Measurements from ENCODE around the gene PTPRT. TPM values are rescaled to one million over a fixed set of nuclear protein-coding genes. Genes with fewer than 3 reads are reported as not detected.

Gene PTPRT
- total RNA-seq, 2 donors from 2014 or later = 0.20 to 0.52 TPM

DNA sequence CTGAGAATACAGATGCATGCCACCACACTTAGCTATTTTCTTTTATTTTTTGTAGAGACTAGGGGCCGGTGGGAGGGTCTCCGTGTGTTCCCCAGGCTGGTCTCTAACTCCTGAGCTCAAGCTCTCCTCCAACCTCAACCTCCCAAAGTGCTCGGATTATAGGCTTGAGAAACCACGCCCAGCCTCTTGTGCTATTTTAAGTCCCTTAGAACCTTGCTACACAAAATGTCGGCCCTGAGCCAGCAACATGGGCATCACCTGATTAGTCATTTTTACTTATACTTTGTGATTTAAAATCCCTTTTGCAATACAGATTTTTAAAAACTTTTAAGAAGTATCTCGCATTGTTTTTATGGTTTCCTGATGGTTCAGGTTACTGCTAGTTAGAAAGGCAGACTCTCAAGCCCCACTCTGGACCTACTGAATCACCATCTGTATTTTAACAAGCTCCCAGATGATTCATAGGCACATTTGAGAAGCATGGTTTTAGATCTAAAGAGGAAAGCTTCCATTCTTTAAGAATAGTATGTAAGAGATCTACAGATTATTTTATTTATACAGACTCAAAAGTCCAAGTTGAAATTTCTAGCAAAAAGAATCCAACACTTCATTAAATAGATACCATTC lies 186.3 kb downstream of the PTPRT start:
- ATAC-seq (no peak), DNase-seq (no peak)
- intact Hi-C loops (cut with DNase I, micrococcal nuclease) = no loop called here

DNA sequence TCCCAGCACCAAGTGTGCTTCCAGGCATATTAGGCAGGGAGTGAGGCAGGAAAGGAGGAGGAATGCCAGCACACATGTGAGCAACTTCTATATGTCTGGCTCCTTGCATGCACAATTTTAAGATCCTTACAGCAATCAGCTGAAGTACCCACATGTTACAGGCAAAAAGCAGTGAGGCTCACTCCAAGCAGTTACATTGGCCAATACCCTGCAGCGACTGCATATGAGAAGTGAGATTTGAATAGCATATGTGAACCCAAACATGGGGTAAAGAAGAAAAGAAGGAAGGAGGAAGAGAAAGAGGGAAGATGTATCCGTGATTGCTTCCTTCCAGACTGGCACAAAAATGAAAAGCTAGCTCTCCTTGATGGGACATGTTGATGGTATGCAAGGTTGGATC lies 193.6 kb downstream of the PTPRT start:
- DNase-seq (no peak), ATAC-seq (no peak)
- intact Hi-C loops (cut with DNase I, micrococcal nuclease) = no loop called here

DNA sequence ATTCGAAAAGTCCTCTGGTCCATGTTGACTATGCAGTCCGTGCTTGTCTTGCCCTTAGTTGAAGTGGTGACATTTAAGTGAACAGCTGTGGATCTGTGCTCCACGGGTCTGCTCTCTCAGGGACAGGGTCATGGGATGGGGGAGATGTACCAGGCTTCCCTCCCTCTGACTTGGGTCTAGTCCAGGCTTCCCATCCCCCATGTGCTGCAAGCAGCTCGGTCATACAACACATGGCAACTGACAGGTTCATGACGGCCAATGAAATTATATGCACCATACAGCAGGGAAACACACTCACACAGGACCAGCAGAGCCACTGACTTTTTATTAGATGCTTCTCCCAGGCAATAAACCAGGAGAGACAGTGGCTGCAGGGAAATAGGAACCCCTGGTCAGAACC lies 201.4 kb downstream of the PTPRT start:
- intact Hi-C loops (cut with DNase I, micrococcal nuclease) = no loop called here
- no peak for ATAC-seq
- DNase-seq = no peak

DNA sequence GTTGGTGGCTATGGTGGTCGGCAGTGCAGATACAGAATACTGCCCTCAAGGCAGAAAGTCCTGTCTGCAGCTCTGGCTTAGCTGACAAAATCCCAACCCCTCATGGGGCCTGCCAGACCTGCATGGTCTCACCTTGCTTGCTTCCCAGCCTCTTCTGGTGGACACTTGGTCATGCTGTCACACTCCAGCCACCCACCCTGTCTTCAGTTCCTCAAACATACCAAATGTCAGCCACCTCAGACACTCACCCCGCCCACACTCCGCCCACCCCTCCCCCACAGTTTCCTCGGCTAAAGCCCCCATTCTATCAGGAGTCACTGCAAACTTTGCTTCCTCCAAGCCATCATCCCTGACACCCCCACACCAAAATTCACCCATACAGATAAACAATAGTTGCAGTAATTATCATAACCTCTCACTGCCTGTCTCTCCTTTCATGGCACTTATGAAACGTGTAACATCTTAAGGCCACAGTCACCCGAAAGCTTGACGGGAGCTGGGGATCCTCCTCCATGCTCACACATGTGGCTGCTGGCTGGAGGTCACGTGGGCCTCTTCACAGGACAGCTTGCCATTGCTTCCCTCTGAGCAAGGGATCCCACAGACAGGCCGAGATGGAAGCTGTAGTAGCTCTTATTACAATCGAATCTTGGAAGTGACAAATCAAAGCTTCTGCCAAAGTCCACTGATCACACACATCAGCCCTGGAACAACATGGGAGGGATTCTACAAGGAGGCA lies 202.2 kb downstream of the PTPRT start:
- intact Hi-C loops (cut with DNase I, micrococcal nuclease) = no loop called here
- no peak for ATAC-seq

DNA sequence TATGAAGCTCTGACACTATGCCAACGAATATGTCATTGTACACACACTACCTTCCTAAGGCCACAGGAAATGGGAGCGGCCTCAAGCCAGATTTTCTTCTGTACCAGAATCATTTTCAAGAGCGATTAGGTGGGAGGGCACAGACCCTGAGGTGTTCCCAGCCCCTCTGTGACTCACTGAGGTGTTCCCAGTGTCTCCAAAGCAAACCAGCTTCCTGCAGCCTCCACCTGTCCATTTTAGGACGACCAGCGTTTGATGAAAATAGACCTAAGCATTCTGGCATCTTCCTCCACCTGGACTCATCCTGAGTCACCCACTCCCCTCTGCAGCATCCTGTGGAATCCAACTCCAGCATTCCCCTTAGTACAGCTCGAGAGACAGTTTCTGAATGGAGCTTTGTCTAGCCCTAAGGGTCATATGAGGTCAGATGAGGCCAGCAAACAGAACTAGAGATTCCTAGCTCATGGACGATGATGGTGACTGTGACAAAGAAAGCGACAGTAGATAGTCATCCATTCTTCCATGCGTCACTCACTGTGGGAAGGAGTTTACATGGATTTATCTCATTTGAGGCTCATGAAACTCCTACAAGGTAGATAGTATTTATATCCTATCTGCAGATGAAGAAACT lies 203.4 kb downstream of the PTPRT start:
- ATAC-seq (no peak), DNase-seq (no peak)
- intact Hi-C loops (cut with DNase I, micrococcal nuclease) = no loop called here

More for the DNA sequence above, 202.2 kb downstream of the PTPRT start:
- DNase-seq = no peak

DNA sequence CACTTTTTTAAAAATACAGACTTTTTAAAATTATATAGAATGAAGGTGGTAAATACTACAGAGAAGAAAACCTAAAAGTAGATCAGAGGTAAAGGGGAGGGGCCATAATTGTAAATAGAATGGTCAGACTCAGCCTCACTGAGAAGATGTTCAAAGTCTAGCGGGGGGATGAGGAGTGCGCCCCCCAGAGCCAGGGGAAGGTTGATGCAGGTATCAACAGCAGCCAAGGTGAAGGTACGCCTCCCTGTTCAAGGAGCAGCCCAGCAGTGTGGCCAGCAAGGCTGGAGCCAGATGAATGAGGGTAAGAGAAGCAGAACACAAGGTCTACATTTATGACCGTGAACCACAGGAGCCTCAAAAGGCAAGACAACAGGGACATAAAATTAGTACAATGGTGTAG lies 204.1 kb downstream of the PTPRT start:
- ATAC-seq (no peak), DNase-seq (no peak)
- intact Hi-C loops (cut with DNase I, micrococcal nuclease) = no loop called here

DNA sequence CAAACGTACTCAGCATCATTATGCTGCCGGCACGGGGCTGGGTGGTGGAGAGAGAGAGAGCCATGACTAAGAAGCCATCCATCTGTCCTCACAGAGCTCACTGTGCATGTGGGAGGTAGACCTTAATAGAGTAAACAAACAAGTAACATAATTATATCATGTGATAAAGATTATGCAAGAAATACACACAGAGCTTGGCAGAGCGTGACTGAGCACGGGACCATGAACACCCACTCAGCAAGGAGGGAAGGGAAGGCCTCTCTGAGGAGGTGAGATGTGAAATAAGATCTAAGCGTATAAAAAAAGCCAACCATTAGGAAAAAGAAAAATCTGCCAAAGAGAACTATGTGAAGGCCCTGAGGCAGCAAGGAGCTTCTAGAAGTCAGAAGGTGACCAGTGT lies 207.5 kb downstream of the PTPRT start:
- no peak for DNase-seq
- intact Hi-C loops (cut with DNase I, micrococcal nuclease) = no loop called here
- no peak for ATAC-seq

DNA sequence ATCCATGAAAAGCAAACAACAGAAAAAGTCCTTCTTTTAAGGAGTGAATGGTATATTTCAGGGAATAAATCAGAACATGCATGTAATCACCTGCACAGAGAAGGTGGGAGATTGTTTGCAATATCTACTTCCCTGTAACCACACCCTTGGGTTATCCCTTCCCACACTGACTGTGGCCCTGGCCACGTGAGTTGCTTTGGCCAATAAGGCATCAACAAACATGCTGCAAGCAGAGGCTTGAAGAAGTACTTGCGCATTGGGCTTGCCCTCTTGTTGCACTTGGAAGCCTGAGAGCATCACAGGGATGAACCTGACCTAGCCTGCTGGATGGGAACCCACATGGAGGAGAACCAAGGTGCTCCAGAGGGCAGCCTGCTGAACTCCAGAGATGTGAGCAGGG lies 208.5 kb downstream of the PTPRT start:
- intact Hi-C loops (cut with DNase I, micrococcal nuclease) = no loop called here
- DNase-seq = no peak
- no peak for ATAC-seq

DNA sequence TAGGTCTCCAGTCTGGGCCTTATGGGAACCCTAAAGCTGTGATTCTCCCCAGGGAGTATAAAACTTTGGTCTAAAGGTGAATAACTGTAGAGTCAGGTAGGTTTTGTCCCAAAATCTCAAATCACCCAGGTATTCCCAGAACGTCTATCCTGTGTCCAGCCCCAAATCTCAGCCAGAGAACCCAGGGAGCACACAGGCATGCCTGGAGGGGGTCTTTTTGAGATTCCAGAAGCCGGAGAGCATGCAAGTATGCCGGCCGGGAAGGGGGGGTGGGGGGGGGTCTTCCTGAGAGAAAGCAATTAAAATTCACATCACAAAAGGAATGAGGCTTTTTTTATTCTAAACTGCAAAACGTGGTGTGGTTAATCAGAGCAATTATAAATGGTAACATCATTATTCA lies 210.0 kb downstream of the PTPRT start:
- intact Hi-C loops (cut with DNase I, micrococcal nuclease) = no loop called here
- no peak for DNase-seq
- ATAC-seq = no peak

DNA sequence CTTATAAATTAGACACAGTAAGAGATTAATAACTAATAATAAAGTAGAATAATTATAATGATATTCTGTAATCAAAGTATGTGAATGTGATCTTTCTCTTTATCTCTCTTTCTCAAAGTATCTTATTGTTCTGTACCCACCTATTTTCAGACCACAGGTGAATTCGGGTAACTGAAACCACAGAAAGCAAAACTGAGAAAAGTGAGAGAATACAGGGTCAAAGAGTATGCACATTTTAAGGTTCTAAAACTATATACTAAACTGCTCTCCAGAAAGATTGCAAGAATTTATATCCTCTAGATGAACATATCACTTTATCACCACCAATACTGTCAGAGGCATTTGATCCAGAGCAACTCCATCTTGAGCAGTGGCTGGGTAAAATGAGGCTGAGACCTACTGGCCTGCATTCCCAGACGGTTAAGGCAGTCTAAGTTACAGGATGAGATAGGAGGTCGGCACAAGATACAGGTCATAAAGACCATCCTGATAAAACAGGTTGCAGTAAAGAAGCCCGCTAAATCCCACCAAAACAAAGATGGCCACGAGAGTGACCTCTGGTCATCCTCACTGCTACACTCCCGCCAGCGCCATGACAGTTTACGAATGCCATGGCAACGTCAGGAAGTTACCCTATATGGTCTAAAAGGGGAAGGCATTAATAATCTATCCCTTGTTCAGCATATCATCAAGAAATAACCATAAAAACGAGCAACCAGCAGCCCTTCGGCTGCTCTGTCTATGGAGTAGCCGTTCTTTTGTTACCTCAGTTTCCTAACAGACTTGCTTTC lies 211.3 kb downstream of the PTPRT start:
- ATAC-seq (no peak), DNase-seq (no peak)
- intact Hi-C loops (cut with DNase I, micrococcal nuclease) = no loop called here

DNA sequence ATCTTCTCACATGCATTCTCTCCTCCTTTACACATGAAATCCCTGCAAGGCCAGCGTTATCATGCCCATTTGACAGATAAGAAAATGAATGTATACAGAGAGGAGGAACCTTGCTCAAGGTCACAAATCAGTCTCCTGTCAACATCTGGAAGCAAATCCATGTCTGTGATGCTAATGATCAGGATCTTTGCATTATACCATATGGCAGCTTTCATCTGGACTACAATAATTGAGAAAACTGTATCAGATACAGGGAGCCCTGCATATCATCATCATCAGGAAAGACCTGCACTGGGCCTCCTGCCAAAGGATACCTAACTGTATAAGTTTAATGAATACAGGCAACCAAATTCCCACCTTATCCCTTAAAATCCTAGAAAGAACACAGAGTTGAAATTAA lies 213.7 kb downstream of the PTPRT start:
- no peak for DNase-seq
- no peak for ATAC-seq
- intact Hi-C loops (cut with DNase I, micrococcal nuclease) = no loop called here

DNA sequence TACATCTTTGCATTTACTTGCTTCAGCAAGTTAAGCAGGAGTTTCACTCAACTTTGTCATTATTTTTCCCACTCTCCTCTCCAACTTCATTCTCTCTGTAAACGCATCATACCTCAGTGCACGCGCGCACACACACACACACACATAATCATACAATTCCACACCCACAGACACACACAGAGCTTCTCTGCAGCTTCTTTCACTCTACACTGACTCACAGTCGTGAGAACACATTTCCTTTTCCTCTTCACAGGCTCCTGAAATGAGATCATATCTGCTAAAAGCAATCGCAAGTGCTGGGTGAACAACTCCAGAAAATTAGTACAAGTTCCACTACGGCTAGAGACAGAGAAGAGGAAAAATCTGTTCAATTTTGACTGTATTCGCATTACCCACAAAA lies 215.4 kb downstream of the PTPRT start:
- ATAC-seq = no peak
- intact Hi-C loops (cut with DNase I, micrococcal nuclease) = no loop called here

DNA sequence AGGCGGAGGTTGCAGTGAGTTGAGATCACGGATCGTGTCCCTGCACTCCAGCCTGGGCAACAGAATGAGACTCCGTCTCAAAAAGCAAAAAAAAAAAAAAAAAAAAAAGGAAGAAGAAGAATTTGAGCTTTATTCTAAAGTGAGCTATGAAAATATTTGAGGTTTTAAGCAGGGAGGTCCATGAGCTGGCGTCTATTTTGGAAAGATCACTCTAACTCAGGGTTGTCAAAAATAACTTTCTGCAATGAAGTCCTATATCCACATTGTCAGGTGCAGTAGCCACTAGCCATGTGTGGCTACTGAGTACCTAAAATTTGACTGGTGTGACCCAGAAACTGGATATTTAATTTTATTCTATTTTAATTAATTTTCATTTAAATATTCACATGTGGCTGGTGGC lies 217.1 kb downstream of the PTPRT start:
- DNase-seq (no peak), ATAC-seq (no peak)
- intact Hi-C loops (cut with DNase I, micrococcal nuclease) = no loop called here

More for the DNA sequence above, 215.4 kb downstream of the PTPRT start:
- no peak for DNase-seq

DNA sequence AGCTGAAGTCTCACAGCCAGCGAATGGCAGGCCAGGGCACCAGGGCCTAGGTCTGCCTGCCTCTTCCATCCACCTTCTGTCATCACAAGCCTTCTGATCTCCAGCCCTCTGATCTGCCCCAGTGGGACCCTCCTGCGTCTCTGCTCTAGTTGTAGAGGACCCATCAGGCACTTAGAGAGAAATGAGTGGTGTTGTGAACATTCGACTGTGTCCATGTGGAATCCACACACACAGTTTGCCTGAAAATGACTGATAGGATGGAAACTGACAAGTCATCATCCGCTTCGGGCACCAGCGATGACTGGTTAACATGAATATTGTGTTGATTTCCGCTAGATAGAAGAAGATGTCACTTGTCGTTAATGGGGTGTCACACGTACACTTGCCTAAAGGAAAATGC lies 221.0 kb downstream of the PTPRT start:
- intact Hi-C loops (cut with DNase I, micrococcal nuclease) = no loop called here
- ATAC-seq (no peak), DNase-seq (no peak)

DNA sequence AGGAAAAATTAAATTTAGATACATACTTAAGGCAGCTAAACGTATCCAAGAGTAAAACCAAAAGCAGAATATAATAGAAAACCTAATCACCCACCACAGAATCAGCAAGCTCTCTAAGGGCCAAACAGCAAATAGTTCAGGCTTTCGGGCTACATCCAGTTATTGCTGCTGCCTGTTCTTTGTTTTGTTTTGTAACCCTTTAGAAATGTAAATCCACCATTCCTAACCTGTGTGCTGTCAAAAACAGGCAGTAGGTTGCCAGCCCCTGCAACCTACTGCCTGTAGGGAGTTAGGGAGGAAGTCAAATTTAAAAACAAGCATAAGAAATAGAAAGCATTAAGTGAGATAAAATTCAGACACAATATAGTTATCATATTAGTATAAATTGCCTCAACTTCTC lies 225.9 kb downstream of the PTPRT start:
- DNase-seq = no peak
- ATAC-seq = no peak

DNA sequence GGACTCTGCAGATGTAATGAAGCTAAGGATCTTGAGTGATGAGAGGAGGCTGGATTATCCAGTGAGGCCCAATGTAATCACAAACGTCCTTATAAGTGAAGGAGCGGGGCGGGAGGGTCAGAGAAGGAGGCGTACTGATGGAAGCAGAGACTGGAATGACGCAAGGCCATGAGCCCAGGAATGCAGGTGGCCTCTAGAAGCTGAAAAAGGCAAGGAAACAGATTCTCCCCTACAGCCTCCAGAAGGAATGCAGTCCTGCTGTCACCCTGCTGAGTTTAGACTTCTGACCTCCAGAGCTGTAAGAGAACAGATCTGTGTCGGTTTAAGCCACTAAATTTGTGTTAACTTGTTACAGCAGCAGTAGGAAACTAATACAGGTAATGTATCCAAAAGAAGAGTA lies 227.9 kb downstream of the PTPRT start:
- intact Hi-C loops (cut with DNase I, micrococcal nuclease) = no loop called here
- DNase-seq (no peak), ATAC-seq (no peak)

More for the DNA sequence above, 225.9 kb downstream of the PTPRT start:
- intact Hi-C loops (cut with DNase I, micrococcal nuclease) = no loop called here

DNA sequence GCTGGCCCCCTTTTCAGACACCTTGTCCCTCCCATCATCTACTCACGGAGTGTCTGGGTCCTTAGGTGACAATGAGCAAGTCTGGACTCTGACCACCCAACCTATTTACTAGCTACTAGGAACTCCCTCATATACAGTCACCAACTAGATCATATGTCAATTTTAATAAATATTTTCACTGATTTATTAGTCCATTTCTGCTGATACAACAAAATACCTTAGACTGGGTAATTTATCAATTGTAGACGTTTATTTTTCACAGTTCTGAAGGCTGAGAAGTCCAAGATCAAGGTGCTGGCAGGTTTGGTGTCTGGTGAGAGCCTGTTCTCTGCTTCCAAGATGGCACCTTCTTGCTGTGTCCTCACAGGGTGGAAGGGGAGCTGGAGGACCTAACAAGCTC lies 229.7 kb downstream of the PTPRT start:
- DNase-seq (no peak), ATAC-seq (no peak)
- intact Hi-C loops (cut with DNase I, micrococcal nuclease) = no loop called here

DNA sequence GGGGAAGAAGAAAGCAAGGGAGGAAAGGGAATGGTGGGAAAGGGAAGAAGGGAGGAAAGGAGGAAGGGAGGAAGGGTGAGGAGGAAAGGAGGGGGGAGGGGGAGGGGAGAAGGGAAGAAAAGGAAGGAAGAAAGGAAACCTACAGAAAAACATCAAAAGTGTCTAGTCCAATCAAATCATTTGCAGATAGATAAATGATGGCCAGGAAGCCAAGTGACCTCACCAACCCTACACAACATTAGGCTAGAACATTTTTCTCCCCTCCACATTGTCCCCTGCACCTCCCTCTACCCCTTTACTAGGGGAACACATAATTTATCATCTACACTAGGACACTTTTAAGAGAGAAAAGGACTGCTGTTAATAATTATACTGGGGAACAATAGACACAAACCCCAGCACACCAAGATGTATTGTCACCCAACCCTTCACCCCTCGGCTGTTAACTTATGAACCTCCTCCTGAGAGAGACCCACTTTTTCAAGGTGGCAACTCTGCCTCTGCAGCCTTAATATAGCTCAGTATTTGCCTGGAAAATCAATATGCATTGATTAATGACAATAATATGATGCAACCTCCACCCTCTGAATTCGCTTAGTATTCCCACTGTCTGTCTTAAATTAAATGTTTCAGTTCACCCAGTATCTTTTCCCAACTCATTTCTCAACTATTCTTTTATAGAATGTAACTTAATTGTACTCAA lies 231.2 kb downstream of the PTPRT start:
- DNase-seq (no peak), ATAC-seq (no peak)
- intact Hi-C loops (cut with DNase I, micrococcal nuclease) = no loop called here

DNA sequence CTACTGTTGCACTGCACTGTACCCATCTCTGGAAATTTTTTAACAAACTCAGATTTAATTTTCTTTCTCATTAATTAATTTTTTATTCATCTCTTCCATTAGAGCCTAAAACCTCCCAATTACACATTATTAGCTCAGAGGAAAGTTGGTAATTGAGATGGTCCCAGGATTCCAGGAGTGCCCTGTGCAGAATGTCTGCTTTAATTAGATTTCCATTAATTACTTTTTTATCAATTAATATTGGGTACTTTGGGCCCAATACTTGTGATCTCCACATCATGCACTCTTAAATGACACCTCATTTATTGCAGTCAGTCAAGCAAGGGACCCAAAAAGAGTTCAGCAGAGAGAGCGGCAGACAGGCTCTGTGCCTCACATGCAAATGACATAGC lies 232.0 kb downstream of the PTPRT start:
- ATAC-seq = no peak
- DNase-seq = no peak
- intact Hi-C loops (cut with DNase I, micrococcal nuclease) = no loop called here
